DOHH2 (cell line): ENCODE measurements around the gene ZNF155.

ENCODE experiments used
- H3F3A ChIP-seq: fragments of 200-600 bp; sonication (generic), shearing (Covaris generic); 2 replicates; pipeline ENCODE4 v1.6.0; 2016; ENCODE audit warnings: antibody characterized with exemption, mild to moderate bottlenecking; ENCODE audit not compliant: control insufficient read depth, insufficient read depth
- H3K27ac ChIP-seq: fragments of 200-600 bp; sonication (generic); 2 replicates; pipeline ENCODE4 v1.5.1; 2014; ENCODE audit warnings: low read depth, mild to moderate bottlenecking, low read length, moderate library complexity
- H3K27me3 ChIP-seq: fragments of 200-600 bp; sonication (generic); 2 replicates; pipeline ENCODE4 v1.6.1; 2014; ENCODE audit warnings: mild to moderate bottlenecking, low read length, mixed read lengths; ENCODE audit not compliant: control insufficient read depth
- H3K36me3 ChIP-seq: fragments of 200-600 bp; sonication (generic); 2 replicates; pipeline ENCODE4 v1.6.1; 2014; ENCODE audit warnings: mild to moderate bottlenecking, low read length, moderate library complexity, mixed read lengths; ENCODE audit not compliant: control insufficient read depth
- H3K4me1 ChIP-seq: fragments of 200-600 bp; sonication (generic); 2 replicates; pipeline ENCODE4 v1.6.1; 2014; ENCODE audit warnings: mild to moderate bottlenecking, low read length, mixed read lengths; ENCODE audit not compliant: control insufficient read depth
- H3K4me2 ChIP-seq: fragments of 200-600 bp; sonication (generic); 2 replicates; pipeline ENCODE4 v1.6.0; 2014; ENCODE audit warnings: mild to moderate bottlenecking, low read length, moderate library complexity
- H3K4me3 ChIP-seq: fragments of 200-600 bp; sonication (generic); 2 replicates; pipeline ENCODE4 v1.5.1; 2014; ENCODE audit warnings: mild to moderate bottlenecking, low read length, mixed read lengths
- H3K79me2 ChIP-seq: fragments of 200-600 bp; sonication (generic); 2 replicates; pipeline ENCODE4 v1.6.1; 2014; ENCODE audit warnings: mild to moderate bottlenecking, low read length, mixed read lengths; ENCODE audit not compliant: control insufficient read depth
- H3K9me2 ChIP-seq: fragments of 200-600 bp; sonication (generic); replicated peaks from 2 replicates; pipeline ENCODE4 v1.6.1; 2014; ENCODE audit warnings: mild to moderate bottlenecking, low read length, mixed read lengths; ENCODE audit not compliant: control insufficient read depth
- H3K9me3 ChIP-seq: fragments of 200-600 bp; sonication (generic); 2 replicates; pipeline ENCODE4 v1.6.1; 2014; ENCODE audit warnings: antibody characterized with exemption, low read length, mixed read lengths; ENCODE audit not compliant: control insufficient read depth, insufficient read depth
- H4K20me1 ChIP-seq: fragments of 200-600 bp; sonication (generic); 2 replicates; pipeline ENCODE4 v1.6.0; 2014; ENCODE audit warnings: low read depth, mild to moderate bottlenecking, antibody characterized with exemption, low read length, moderate library complexity; ENCODE audit not compliant: control insufficient read depth, insufficient read depth
- EZH2phosphoT487 ChIP-seq: fragments of 200-600 bp; sonication (generic); IDR thresholded peaks from 2 replicates; pipeline ENCODE4 v1.6.1; 2017; ENCODE audit warnings: borderline replicate concordance, mild to moderate bottlenecking, antibody characterized with exemption, low read length, moderate library complexity, mixed read lengths
- TF ChIP-seq, protein P1 (sequence below): fragments of 200-600 bp; sonication (generic); IDR thresholded peaks from one replicate; pipeline ENCODE4 v1.5.1; 2014; ENCODE audit warnings: antibody characterized with exemption, mild to moderate bottlenecking, low read depth, low read length; ENCODE audit not compliant: poor library complexity, severe bottlenecking

Gene ZNF155

GRCh38 chr19:44021221-44021620, 37.2 kb downstream of the ZNF155 start:
- peaks cover 9% of the 10 kb centered on the region; the same call in 1 of the 2 replicates for H3K4me1 ChIP-seq
- H3F3A ChIP-seq: no peaks in the 10 kb centered on the region
- no peak for TF ChIP-seq EZH2phosphoT487
- TF ChIP-seq, protein P1, sequence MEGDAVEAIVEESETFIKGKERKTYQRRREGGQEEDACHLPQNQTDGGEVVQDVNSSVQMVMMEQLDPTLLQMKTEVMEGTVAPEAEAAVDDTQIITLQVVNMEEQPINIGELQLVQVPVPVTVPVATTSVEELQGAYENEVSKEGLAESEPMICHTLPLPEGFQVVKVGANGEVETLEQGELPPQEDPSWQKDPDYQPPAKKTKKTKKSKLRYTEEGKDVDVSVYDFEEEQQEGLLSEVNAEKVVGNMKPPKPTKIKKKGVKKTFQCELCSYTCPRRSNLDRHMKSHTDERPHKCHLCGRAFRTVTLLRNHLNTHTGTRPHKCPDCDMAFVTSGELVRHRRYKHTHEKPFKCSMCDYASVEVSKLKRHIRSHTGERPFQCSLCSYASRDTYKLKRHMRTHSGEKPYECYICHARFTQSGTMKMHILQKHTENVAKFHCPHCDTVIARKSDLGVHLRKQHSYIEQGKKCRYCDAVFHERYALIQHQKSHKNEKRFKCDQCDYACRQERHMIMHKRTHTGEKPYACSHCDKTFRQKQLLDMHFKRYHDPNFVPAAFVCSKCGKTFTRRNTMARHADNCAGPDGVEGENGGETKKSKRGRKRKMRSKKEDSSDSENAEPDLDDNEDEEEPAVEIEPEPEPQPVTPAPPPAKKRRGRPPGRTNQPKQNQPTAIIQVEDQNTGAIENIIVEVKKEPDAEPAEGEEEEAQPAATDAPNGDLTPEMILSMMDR: no peak
- no peaks in the 10 kb centered on the region for H3K9me2 ChIP-seq
- no peak overlapping the region for H3K4me3 ChIP-seq
- peaks cover 15% of the 10 kb centered on the region for H3K9me3 ChIP-seq
- H3K36me3 ChIP-seq: no peaks in the 10 kb centered on the region
- H3K4me2 ChIP-seq: no peak overlapping the region
- no peaks in the 10 kb centered on the region for H3K79me2 ChIP-seq
- H3K27ac ChIP-seq: no peak overlapping the region
- H4K20me1 ChIP-seq: no peaks in the 10 kb centered on the region
- H3K27me3 ChIP-seq: no peaks in the 10 kb centered on the region

GRCh38 chr19:44024900-44025216, 40.9 kb downstream of the ZNF155 start:
- Histone ChIP-seq H3K9me2 (no peaks in the 10 kb centered on the region), H3K4me1 (peaks cover 9% of the 10 kb centered on the region; the same call in 1 of the 2 replicates), H3K36me3 (no peaks in the 10 kb centered on the region), H3K79me2 (no peaks in the 10 kb centered on the region), H3F3A (no peaks in the 10 kb centered on the region), H3K27ac (no peak overlapping the region), H3K9me3 (peaks cover 15% of the 10 kb centered on the region), H4K20me1 (no peaks in the 10 kb centered on the region), H3K4me2 (peak overlapping the region; percentile 66), H3K4me3 (peak overlapping the region; percentile 68), H3K27me3 (no peaks in the 10 kb centered on the region)
- TF ChIP-seq, protein P1: no peak
- TF ChIP-seq EZH2phosphoT487: no peak

DNA sequence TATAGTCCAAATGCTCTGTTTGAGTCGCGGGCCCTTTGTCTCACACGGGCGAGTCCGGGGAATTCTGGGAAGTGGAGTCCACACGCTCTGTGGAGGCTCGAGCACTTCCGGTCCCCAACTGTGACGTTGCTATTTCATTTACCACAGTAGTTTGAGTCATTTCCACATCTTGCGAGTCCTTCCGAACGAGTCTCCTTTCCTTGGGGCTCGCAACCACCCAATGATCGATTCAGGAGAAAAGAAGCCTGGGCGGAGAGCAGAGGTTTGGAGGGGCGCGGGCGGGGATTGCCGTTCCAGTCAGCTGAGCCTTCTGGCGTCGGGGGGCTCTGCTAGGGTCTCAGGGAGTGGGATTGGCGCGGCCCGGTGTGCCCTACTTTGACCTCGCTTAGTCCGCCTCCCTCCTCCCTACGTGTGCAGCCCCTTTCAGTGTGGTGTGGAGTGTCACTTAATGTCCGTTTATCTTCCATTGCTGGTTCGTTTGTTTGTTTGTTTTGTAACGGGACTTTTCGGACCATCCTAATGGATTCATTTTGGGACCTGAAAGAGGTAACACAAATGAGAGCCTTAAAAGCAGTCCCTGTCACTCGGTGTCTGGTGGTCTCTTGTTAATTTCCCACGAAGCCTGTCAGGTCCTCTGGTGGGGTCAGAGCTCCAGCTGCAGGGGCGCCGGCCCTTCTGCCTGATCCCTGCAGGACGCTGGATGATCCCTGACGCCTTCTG, 41.4 kb downstream of the ZNF155 start, which contains the start of gene ZNF222:
Gene ZNF222, plus strand, starts transcription at position 163 of the 720 bp plus-strand sequence. Its CDS starts 58 bp downstream, at position 221.
- peak within 1 kb of the TSS; percentile 66 for H3K4me2 ChIP-seq
- H3K27me3 ChIP-seq: no peaks in the 10 kb centered on the region
- no peaks in the 10 kb centered on the region for H3K36me3 ChIP-seq
- no peak within 1 kb of the TSS for H3K27ac ChIP-seq
- no peaks in the 10 kb centered on the region for H4K20me1 ChIP-seq
- peaks cover 9% of the 10 kb centered on the region; the same call in 1 of the 2 replicates for H3K4me1 ChIP-seq
- peaks cover 15% of the 10 kb centered on the region for H3K9me3 ChIP-seq
- peak within 1 kb of the TSS; percentile 68 for H3K4me3 ChIP-seq
- H3K9me2 ChIP-seq: no peaks in the 10 kb centered on the region
- no peaks in the 10 kb centered on the region for H3K79me2 ChIP-seq
- no peaks in the 10 kb centered on the region for H3F3A ChIP-seq
- TF ChIP-seq EZH2phosphoT487: no peak
- TF ChIP-seq, protein P1: no peak
